ENCODE data around the gene CAMSAP1. TPM values are rescaled to one million over a fixed set of nuclear protein-coding genes. Genes with fewer than 3 reads are reported as not detected.

CAMSAP1 gene
- polyA plus RNA-seq, 1 donor from 2014 or later, result 58.5 TPM

DNA sequence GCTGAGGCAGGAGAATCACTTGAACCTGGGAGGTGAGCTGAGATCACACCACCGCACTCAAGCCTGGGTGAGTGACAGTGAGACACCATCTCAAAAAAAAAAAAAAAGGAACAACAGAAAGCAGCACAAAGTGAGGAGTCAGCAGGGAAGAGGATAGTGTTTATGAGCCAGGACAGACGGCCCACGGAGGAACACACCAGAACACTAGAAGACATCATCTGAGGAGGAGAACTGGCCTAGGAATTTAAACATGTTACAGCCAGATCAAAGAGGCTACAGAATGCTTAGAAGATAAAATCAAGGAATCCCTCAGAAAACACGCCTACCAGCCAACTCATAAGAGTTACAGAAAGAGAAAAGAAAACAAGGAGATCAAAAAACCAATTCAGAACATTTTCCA, 41.6 kb upstream of the CAMSAP1 start:
- Histone ChIP-seq H4K20me1 (ENCODE audit: insufficient read depth) (no peaks in the 10 kb centered on the region), H3K36me3 (ENCODE audit: insufficient read depth, low read length) (no peaks in the 10 kb centered on the region), H3K27me3 (ENCODE audit: insufficient read depth, low read depth, low read length) (no peaks in the 10 kb centered on the region), H3K4me3 (ENCODE audit: low read length) (no peak overlapping the region), H3K27ac (ENCODE audit: low read length) (no peak overlapping the region), H3K9me3 (ENCODE audit: low read length) (no peaks in the 10 kb centered on the region), H3K4me2 (ENCODE audit: low read length) (no peak overlapping the region), H3K9me2 (ENCODE audit: insufficient read depth, low read length) (no peaks in the 10 kb centered on the region), H3K9ac (ENCODE audit: low read length) (no peak overlapping the region), H2AFZ (ENCODE audit: low read depth, low read length) (no peak overlapping the region), H3F3A (ENCODE audit: insufficient read depth, low read length, poor library complexity, severe bottlenecking) (no peaks in the 10 kb centered on the region), H3K79me2 (replicated peaks; ENCODE audit: insufficient read depth, low read length) (no peaks in the 10 kb centered on the region)
- TF ChIP-seq, protein P1, sequence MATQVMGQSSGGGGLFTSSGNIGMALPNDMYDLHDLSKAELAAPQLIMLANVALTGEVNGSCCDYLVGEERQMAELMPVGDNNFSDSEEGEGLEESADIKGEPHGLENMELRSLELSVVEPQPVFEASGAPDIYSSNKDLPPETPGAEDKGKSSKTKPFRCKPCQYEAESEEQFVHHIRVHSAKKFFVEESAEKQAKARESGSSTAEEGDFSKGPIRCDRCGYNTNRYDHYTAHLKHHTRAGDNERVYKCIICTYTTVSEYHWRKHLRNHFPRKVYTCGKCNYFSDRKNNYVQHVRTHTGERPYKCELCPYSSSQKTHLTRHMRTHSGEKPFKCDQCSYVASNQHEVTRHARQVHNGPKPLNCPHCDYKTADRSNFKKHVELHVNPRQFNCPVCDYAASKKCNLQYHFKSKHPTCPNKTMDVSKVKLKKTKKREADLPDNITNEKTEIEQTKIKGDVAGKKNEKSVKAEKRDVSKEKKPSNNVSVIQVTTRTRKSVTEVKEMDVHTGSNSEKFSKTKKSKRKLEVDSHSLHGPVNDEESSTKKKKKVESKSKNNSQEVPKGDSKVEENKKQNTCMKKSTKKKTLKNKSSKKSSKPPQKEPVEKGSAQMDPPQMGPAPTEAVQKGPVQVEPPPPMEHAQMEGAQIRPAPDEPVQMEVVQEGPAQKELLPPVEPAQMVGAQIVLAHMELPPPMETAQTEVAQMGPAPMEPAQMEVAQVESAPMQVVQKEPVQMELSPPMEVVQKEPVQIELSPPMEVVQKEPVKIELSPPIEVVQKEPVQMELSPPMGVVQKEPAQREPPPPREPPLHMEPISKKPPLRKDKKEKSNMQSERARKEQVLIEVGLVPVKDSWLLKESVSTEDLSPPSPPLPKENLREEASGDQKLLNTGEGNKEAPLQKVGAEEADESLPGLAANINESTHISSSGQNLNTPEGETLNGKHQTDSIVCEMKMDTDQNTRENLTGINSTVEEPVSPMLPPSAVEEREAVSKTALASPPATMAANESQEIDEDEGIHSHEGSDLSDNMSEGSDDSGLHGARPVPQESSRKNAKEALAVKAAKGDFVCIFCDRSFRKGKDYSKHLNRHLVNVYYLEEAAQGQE (IDR thresholded peaks at IDR 0.05; ENCODE audit: borderline replicate concordance), result no peak
- no peak for TF ChIP-seq EP300 (conservative IDR thresholded peaks at IDR 0.05; ENCODE audit: poor library complexity, severe bottlenecking)
- no peak for TF ChIP-seq TAF1 (IDR thresholded peaks at IDR 0.05; ENCODE audit: low read depth)
- TF ChIP-seq RAD21 (conservative IDR thresholded peaks at IDR 0.05), result no peak
- no peak for TF ChIP-seq POLR2AphosphoS5 (IDR thresholded peaks at IDR 0.05)

DNA sequence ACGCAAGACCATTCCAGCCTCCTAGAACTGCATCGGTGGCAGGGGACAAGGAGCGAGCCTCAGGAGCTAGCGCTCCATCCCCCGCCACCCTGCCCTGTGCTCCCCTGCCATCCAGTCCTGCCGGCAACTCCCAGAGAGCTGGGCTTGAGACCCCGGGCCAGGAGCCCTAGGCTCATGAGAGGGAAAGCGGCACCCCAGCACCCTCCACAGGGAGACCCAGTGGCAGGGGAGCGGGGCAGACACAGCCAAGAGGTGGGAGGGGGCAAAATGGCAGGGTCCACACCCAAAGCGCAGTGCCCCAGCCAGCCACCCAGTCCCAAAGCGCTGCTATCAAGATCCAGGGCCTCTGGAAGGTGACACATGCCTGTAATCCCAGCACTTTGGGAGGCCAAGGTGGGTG, 41.1 kb upstream of the CAMSAP1 start:
- Histone ChIP-seq H3F3A (ENCODE audit: insufficient read depth, low read length, poor library complexity, severe bottlenecking) (no peaks in the 10 kb centered on the region), H3K27me3 (ENCODE audit: insufficient read depth, low read depth, low read length) (no peaks in the 10 kb centered on the region), H4K20me1 (ENCODE audit: insufficient read depth) (no peaks in the 10 kb centered on the region), H3K9me3 (ENCODE audit: low read length) (no peaks in the 10 kb centered on the region), H3K4me3 (ENCODE audit: low read length) (no peak overlapping the region), H3K4me2 (ENCODE audit: low read length) (no peak overlapping the region), H3K9ac (ENCODE audit: low read length) (no peak overlapping the region), H3K79me2 (replicated peaks; ENCODE audit: insufficient read depth, low read length) (no peaks in the 10 kb centered on the region), H3K27ac (ENCODE audit: low read length) (no peak overlapping the region), H3K36me3 (ENCODE audit: insufficient read depth, low read length) (no peaks in the 10 kb centered on the region), H2AFZ (ENCODE audit: low read depth, low read length) (no peak overlapping the region), H3K9me2 (ENCODE audit: insufficient read depth, low read length) (no peaks in the 10 kb centered on the region)
- TF ChIP-seq EZH2 (IDR thresholded peaks at IDR 0.05; ENCODE audit: borderline replicate concordance, insufficient read depth, low read length, poor library complexity, severe bottlenecking), result no peak
- TF ChIP-seq, protein P2, sequence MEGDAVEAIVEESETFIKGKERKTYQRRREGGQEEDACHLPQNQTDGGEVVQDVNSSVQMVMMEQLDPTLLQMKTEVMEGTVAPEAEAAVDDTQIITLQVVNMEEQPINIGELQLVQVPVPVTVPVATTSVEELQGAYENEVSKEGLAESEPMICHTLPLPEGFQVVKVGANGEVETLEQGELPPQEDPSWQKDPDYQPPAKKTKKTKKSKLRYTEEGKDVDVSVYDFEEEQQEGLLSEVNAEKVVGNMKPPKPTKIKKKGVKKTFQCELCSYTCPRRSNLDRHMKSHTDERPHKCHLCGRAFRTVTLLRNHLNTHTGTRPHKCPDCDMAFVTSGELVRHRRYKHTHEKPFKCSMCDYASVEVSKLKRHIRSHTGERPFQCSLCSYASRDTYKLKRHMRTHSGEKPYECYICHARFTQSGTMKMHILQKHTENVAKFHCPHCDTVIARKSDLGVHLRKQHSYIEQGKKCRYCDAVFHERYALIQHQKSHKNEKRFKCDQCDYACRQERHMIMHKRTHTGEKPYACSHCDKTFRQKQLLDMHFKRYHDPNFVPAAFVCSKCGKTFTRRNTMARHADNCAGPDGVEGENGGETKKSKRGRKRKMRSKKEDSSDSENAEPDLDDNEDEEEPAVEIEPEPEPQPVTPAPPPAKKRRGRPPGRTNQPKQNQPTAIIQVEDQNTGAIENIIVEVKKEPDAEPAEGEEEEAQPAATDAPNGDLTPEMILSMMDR (IDR thresholded peaks at IDR 0.05; ENCODE audit: poor library complexity, severe bottlenecking), result no peak
- no peak for TF ChIP-seq TAF1 (IDR thresholded peaks at IDR 0.05; ENCODE audit: low read depth)
- TF ChIP-seq RAD21 (conservative IDR thresholded peaks at IDR 0.05), result no peak
- no peak for TF ChIP-seq EP300 (conservative IDR thresholded peaks at IDR 0.05; ENCODE audit: poor library complexity, severe bottlenecking)
- TF ChIP-seq, protein P1 (IDR thresholded peaks at IDR 0.05; ENCODE audit: borderline replicate concordance), result no peak
- TF ChIP-seq MXI1 (conservative IDR thresholded peaks at IDR 0.05; ENCODE audit: poor library complexity, severe bottlenecking), result no peak
- TF ChIP-seq POLR2AphosphoS5 (IDR thresholded peaks at IDR 0.05), result no peak
- no peak for TF ChIP-seq SMC3 (conservative IDR thresholded peaks at IDR 0.05; ENCODE audit: poor library complexity)

All from neural cell (in vitro differentiated cells).